GM12801 (cell line): ENCODE data around the gene PROZ.

Source experiments
- CTCF ChIP-seq: IDR thresholded peaks from one replicate; pipeline ENCODE4 v1.5.1; 2011; ENCODE audit warnings: control low read depth; ENCODE audit not compliant: insufficient read length; ENCODE audit errors: extremely low read depth

Gene PROZ

GRCh38 chr13:113152691-113152983 is 5.8 kb upstream of the PROZ start:
- no peak for TF ChIP-seq CTCF

GRCh38 chr13:113152984-113153809 is 5.3 kb upstream of the PROZ start:
- TF ChIP-seq CTCF = no peak

GRCh38 chr13:113153810-113154748 is 4.4 kb upstream of the PROZ start:
- no peak for TF ChIP-seq CTCF

- TF ChIP-seq CTCF = no peak
Measured at GRCh38 chr13:113155201-113155600, 3.2 kb upstream of the PROZ start.

- TF ChIP-seq CTCF = no peak
Measured at GRCh38 chr13:113155982-113156655, 2.3 kb upstream of the PROZ start.

GRCh38 chr13:113157206-113157928 is 1.1 kb upstream of the PROZ start:
- no peak for TF ChIP-seq CTCF
